Kidney (tissue), 14 donors: ENCODE results near the gene TMEM255B. TPM values are rescaled to one million over a fixed set of nuclear protein-coding genes. Genes with fewer than 3 reads are reported as not detected.

Source experiments
- DNase-seq, 5 donors: peaks; one replicate each; pipeline ENCODE4 v3.0.0-alpha.2; 2013 to 2020
- FAIRE-seq: peaks from 2 replicates; lab custom pipeline; 2012; peaks lifted over from hg19 to GRCh38; lab: Jason Lieb, UNC
- H3K27ac ChIP-seq, 2 donors: one replicate each; pipeline ENCODE4 v1.7.0; 2013; ENCODE audit warnings: low read depth in 2 of 2, low read length in 2 of 2, inconsistent platforms in 1 of 2
- H3K27me3 ChIP-seq: one replicate; pipeline ENCODE4 v1.7.1; 2013; ENCODE audit warnings: low read length, inconsistent platforms; ENCODE audit not compliant: control insufficient read depth, insufficient read depth
- H3K36me3 ChIP-seq, 3 donors: one replicate each; pipeline versions ENCODE4 v1.7.0 to v1.7.1; 2013; ENCODE audit warnings: low read length in 3 of 3, control low read depth in 1 of 3, inconsistent platforms in 1 of 3; ENCODE audit not compliant: insufficient read depth in 3 of 3, control insufficient read depth in 2 of 3
- H3K4me1 ChIP-seq, 3 donors: one replicate each; pipeline versions ENCODE4 v1.7.0 to v1.7.1; 2013; ENCODE audit warnings: low read length in 3 of 3, inconsistent platforms in 1 of 3, low read depth in 1 of 3; ENCODE audit not compliant: control insufficient read depth in 2 of 3, insufficient read depth in 2 of 3
- H3K4me3 ChIP-seq, 3 donors: one replicate each; pipeline versions ENCODE4 v1.7.0 to v1.8.1; 2013; ENCODE audit warnings: low read length in 3 of 3, control low read depth in 1 of 3, inconsistent platforms in 1 of 3
- H3K9ac ChIP-seq, 3 donors: one replicate each; pipeline versions ENCODE4 v1.7.0 to v1.7.1; 2013; ENCODE audit warnings: low read length in 3 of 3, control low read depth in 1 of 3, inconsistent platforms in 1 of 3
- H3K9me3 ChIP-seq, 3 donors: one replicate each; pipeline versions ENCODE4 v1.7.0 to v1.7.1; 2013; ENCODE audit warnings: low read length in 3 of 3, control low read depth in 1 of 3, inconsistent platforms in 1 of 3; ENCODE audit not compliant: control insufficient read depth in 2 of 3, insufficient read depth in 1 of 3
- CTCF ChIP-seq: IDR thresholded peaks from 3 replicates; pipeline ENCODE4 v1.5.1; 2012; ENCODE audit warnings: mild to moderate bottlenecking, moderate library complexity, borderline replicate concordance; ENCODE audit not compliant: insufficient read depth; ENCODE audit errors: extremely low read depth
- intact Hi-C: fragments of 100-400 bp; cut with DNase I; formaldehyde crosslinking; loops from one replicate; pipeline ENCODE4 v1.11.1; 2022
- polyA plus RNA-seq: library from polyadenylated mRNA; stranded (reverse); fragments of 350-450 nt; fragmentation: Illumina TruSeq; extraction: RNeasy Lipid Tissue Mini Kit (QIAGEN cat#74804); gene quantifications from one replicate; pipeline ENCODE4 v1.2.3, GENCODE V29; 2014; ENCODE audit warnings: low read depth, low replicate concordance; ENCODE audit not compliant: insufficient read depth
- total RNA-seq: library from RNA; stranded (reverse); fragmentation: NEBNext Ultra II Directional; extraction: Animal tissue kit (Norgen Biotek cat#: 25700); gene quantifications from one replicate; pipeline ENCODE4 v1.2.1, GENCODE V29; 2021
- donor health status: control.
- donor health status: control.
- donor health status: control.
- donor health status: control.
- donor health status: control.
- donor health status: DM: yes; HTN: yes; CAD: no.
- donor health status: Normal renal cell carcinoma (clear cell type).

Gene TMEM255B
- total and polyA plus RNA-seq, 2 donors from 2014 or later = 11.9 to 29.3 TPM

- Histone ChIP-seq H3K9ac (no peak overlapping the region), H3K4me1 (peaks cover 0 to 2% (median 0%) of the 10 kb centered on the region in 3 donors), H3K4me3 (no peak overlapping the region), H3K9me3 (no peaks in the 10 kb centered on the region), H3K27ac (no peak overlapping the region), H3K27me3 (no peaks in the 10 kb centered on the region), H3K36me3 (no peaks in the 10 kb centered on the region)
- FAIRE-seq = no peak
- no peak for TF ChIP-seq CTCF
- peak in 1 of 5 donors; percentile 59 for DNase-seq
- intact Hi-C loops = no loop called here
These were observed 11.7 kb upstream of the TMEM255B start for GRCh38 chr13:113747291-113747833.

GRCh38 chr13:113748101-113748861 is 10.7 kb upstream of the TMEM255B start:
- H3K9ac ChIP-seq = no peak overlapping the region
- intact Hi-C loops = no loop called here
- no peak for FAIRE-seq
- TF ChIP-seq CTCF = no peak
- H3K27ac ChIP-seq = no peak overlapping the region
- no peaks in the 10 kb centered on the region for H3K36me3 ChIP-seq
- peak in 1 of 5 donors; percentile 57 for DNase-seq
- no peak overlapping the region for H3K4me3 ChIP-seq
- H3K9me3 ChIP-seq = no peaks in the 10 kb centered on the region
- peaks cover 0 to 1% (median 0%) of the 10 kb centered on the region in 3 donors for H3K4me1 ChIP-seq
- H3K27me3 ChIP-seq = no peaks in the 10 kb centered on the region

GRCh38 chr13:113748862-113749451 is 10.1 kb upstream of the TMEM255B start:
- intact Hi-C loops = no loop called here
- DNase-seq = peak in 1 of 5 donors; percentile 63
- Histone ChIP-seq H3K27ac (no peak overlapping the region), H3K4me3 (no peak overlapping the region), H3K9ac (no peak overlapping the region), H3K36me3 (no peaks in the 10 kb centered on the region), H3K27me3 (no peaks in the 10 kb centered on the region), H3K9me3 (no peaks in the 10 kb centered on the region), H3K4me1 (peaks cover 0 to 3% (median 0%) of the 10 kb centered on the region in 3 donors)
- FAIRE-seq = no peak
- TF ChIP-seq CTCF = no peak
